Fibroblast of mammary gland (primary cell): ENCODE results near the gene EPB41L1.

ENCODE experiments used
- DNase-seq: peaks from one replicate; pipeline ENCODE4 v3.0.0-alpha.2; 2010; ENCODE audit warnings: low read depth
- H3K4me3 ChIP-seq: 2 replicates; pipeline ENCODE4 v1.5.1; 2011; ENCODE audit warnings: low read depth, mild to moderate bottlenecking, low read length, moderate library complexity; ENCODE audit not compliant: control insufficient read depth
- TF ChIP-seq, protein P1 (sequence below): conservative IDR thresholded peaks from 2 replicates; pipeline ENCODE4 v1.5.1; 2011; ENCODE audit warnings: low read depth, low read length, inconsistent platforms; ENCODE audit not compliant: control insufficient read depth, insufficient read depth

Gene EPB41L1

DNA sequence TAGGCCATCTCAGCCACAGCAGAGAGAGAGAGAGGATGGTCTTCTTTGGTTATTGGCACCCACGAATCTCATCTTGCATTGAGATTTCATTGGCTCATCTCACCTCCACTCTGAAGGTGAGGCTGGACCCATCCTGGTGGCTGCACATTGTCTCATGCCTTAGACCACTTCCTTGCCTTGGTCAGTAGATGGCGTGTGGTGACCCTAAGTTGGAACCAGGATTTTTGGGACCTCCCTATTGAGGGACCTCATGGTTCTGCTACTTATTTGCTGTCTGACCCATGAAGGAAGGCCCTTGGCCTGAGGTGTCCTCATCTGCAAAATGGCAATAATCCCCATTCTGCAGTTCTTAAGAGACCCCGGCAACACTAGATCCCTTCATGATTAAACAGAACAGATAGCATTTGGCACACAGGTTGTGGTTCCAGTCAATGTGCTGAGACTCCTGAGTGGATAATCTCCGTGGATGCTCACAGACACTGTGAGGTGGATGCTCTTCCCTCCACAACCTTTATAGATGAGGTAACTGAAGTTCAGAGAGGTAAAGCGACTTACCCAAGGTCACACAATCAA lies 60.2 kb downstream of the EPB41L1 start:
- DNase-seq, result peak; percentile 40
- TF ChIP-seq, protein P1, sequence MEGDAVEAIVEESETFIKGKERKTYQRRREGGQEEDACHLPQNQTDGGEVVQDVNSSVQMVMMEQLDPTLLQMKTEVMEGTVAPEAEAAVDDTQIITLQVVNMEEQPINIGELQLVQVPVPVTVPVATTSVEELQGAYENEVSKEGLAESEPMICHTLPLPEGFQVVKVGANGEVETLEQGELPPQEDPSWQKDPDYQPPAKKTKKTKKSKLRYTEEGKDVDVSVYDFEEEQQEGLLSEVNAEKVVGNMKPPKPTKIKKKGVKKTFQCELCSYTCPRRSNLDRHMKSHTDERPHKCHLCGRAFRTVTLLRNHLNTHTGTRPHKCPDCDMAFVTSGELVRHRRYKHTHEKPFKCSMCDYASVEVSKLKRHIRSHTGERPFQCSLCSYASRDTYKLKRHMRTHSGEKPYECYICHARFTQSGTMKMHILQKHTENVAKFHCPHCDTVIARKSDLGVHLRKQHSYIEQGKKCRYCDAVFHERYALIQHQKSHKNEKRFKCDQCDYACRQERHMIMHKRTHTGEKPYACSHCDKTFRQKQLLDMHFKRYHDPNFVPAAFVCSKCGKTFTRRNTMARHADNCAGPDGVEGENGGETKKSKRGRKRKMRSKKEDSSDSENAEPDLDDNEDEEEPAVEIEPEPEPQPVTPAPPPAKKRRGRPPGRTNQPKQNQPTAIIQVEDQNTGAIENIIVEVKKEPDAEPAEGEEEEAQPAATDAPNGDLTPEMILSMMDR, result peak; percentile 72
- H3K4me3 ChIP-seq, result no peak overlapping the region

DNA sequence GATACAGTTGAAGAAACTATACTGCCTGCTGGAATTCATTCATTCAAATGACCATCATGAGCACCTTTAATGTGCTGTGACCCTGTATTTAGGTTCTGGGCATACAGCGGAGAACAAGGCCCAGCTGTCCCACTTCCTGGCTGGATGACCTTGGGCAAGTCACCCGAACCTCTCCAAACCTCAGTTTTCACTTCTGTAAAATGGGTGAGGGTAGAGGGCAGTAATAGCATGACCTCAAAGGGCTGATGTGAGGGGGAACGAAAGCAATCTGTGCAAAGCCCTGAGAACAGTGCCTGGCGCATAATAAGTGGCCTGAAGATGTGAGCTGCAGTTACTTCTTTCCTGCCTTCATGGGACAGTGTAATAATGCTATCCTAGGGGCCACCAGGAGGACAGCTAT lies 61.2 kb downstream of the EPB41L1 start:
- TF ChIP-seq, protein P1, result no peak
- no peak for DNase-seq
- no peak overlapping the region for H3K4me3 ChIP-seq

DNA sequence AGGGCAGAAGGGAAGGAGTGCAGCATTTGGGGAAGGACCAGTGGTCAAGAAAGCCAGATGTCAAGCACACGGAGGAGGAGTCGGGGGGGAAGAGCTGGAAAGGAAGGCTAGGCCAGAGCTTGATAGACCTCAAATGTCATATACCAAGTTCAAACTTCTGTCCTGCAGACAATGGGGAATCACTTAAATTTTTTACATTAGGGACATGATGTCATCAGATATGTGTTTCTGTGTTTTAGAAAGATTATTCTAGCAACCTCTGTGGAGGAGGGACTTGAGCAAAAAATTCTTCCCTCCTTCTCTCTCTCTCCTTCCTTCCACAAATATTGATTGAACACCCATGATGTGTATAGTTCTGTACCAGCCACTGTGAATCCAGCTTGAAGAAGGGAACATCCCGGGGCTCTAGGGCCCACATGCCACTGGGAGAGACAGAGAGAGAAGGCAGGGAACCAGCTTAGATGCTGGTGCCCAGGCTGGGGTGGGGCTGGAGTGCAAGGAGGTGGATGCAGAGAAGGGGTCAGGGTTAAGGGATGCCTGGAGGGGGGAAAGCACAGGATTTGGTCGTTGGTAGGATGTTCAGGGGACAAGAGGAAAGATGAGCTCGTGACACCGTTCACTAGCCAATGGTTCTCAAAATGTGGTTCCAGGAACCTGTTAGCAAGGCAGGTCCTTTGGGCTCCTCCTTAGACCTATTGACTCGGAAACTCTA lies 61.9 kb downstream of the EPB41L1 start:
- no peak overlapping the region for H3K4me3 ChIP-seq
- TF ChIP-seq, protein P1, result no peak
- DNase-seq, result no peak

DNA sequence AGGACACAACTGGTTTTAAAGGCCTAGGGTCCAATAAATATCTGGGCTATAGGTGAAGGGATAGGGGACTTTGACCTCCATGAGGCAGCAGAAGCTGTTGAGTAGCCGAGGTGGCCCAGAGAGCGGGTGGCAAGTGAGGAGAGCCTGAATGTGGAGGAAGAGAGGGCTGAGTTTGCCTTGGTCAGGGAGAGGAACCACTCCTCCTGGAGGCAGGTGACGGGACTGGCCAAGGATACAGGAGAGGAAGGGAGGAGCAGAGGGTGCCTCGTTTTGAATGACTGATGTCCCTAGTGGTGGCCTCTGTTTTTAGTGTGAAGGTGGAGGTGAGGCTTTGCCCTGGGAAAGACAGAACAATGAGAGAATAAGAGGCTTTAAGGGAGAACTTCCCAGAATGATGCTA lies 62.7 kb downstream of the EPB41L1 start:
- TF ChIP-seq, protein P1, result no peak
- H3K4me3 ChIP-seq, result no peak overlapping the region
- no peak for DNase-seq

DNA sequence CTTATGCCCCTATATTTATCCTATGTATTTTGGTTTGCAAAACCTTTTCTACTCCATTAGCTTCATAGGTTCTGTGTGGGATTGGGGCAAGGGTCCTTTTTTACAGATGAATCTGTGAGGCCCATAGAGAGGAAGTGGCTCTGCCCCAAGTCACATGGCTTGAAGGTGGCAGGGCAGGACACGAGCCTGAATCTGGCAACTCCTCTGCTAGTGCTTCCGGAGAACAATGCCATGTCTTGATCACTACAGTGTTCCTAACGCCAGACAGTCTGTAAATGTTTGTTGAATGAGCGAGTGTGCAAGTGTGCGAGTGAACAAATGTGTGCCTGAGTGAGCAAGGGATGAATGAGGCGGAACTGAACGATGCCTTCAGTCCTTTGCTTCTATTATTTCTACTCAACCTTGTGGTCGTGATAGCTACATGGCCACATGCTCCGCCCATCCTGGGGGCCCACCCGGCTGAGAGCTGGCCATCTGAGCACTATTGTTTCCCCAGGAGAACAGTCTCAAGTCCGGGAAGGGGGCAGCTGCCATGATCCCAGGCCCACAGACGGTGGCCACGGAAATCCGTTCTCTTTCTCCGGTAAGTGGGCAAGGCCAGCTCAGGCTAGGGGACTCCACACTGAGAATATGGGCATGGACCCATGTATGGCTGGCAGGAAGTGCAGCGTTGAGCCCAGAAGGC lies 64.0 kb downstream of the EPB41L1 start:
- no peak for DNase-seq
- no peak overlapping the region for H3K4me3 ChIP-seq
- TF ChIP-seq, protein P1, result no peak

DNA sequence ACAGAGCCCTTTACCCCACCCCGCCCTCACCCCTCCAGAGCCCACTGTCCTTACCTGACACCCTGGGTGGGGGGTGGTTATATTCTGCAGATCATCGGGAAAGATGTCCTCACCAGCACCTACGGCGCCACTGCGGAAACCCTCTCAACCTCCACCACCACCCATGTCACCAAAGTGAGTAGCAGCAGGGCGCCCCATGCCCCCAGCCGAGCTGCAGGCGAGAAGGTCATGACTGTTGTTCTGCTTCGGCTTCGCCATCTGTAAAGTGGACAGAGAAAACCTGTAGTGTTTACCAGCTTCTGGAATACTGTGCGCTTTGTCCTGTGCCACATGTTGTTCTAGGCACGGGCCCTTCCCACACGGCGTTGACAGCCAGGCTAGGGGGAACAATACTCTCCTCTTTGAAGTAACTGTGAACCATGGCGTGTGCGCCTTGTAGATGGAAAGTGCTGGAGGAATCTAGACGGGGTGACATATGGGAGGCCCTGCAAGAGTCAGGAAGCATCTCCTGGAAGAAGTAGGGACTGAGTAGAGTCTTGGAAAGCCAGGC lies 65.2 kb downstream of the EPB41L1 start:
- DNase-seq, result no peak
- TF ChIP-seq, protein P1, result no peak
- no peak overlapping the region for H3K4me3 ChIP-seq
